H1 (cell line): ENCODE measurements around the gene ISM1. TPM values are rescaled to one million over a fixed set of nuclear protein-coding genes. Genes with fewer than 3 reads are reported as not detected.

ENCODE experiments used
- CTCF ChIA-PET: fragments of 300-600 bp; sonication (Branson Sonifier 250); formaldehyde crosslinking; loops from one replicate; lab custom pipeline; 2021; ENCODE audit not compliant: partially characterized antibody; lab: Charles Lee
- POLR2A ChIA-PET: fragments of 300-600 bp; sonication (Branson Sonifier 250); formaldehyde crosslinking; loops from one replicate; lab custom pipeline; 2021; ENCODE audit warnings: inconsistent platforms; ENCODE audit not compliant: partially characterized antibody; lab: Charles Lee
- DNase-seq, 2 experiments: peaks; one replicate each; pipeline versions ENCODE4 v3.0.0 to v3.0.0-alpha.2; 2010 to 2022; ENCODE audit warnings: low spot score in 2 of 2, low read depth in 1 of 2, mixed read lengths in 1 of 2
- FAIRE-seq: peaks from 2 replicates; lab custom pipeline; 2011; peaks lifted over from hg19 to GRCh38; lab: Jason Lieb, UNC
- H2AFZ ChIP-seq: 2 replicates; pipeline ENCODE4 v1.8.1; 2012; ENCODE audit warnings: low read length, inconsistent platforms
- H2AK5ac ChIP-seq: 2 replicates; pipeline ENCODE4 v1.6.1; 2013; ENCODE audit warnings: low read depth, low read length
- H2BK120ac ChIP-seq: replicated peaks from 2 replicates; pipeline ENCODE3; 2013; ENCODE audit warnings: low read depth, low read length, inconsistent platforms
- H2BK12ac ChIP-seq: 2 replicates; pipeline ENCODE4 v1.6.1; 2013; ENCODE audit warnings: low read depth, low read length
- H2BK15ac ChIP-seq: 2 replicates; pipeline ENCODE4 v1.6.1; 2013; ENCODE audit warnings: low read length
- H2BK20ac ChIP-seq: 2 replicates; pipeline ENCODE4 v1.6.1; 2013; ENCODE audit warnings: low read length
- H2BK5ac ChIP-seq: 2 replicates; pipeline ENCODE4 v1.6.1; 2013; ENCODE audit warnings: low read depth, low read length
- H3K14ac ChIP-seq: 2 replicates; pipeline ENCODE4 v1.6.1; 2013; ENCODE audit warnings: inconsistent platforms; ENCODE audit not compliant: insufficient read length
- H3K18ac ChIP-seq: 2 replicates; pipeline ENCODE4 v1.6.1; 2013; ENCODE audit warnings: low read length; ENCODE audit errors: extremely low read depth
- H3K23ac ChIP-seq: 2 replicates; pipeline ENCODE4 v1.6.1; 2013; ENCODE audit warnings: inconsistent platforms; ENCODE audit not compliant: insufficient read length
- H3K23me2 ChIP-seq: 2 replicates; pipeline ENCODE4 v1.6.1; 2013; ENCODE audit warnings: low read depth, low read length
- H3K27ac ChIP-seq: 2 replicates; pipeline ENCODE4 v1.6.1; 2011; ENCODE audit warnings: low read depth, low read length, inconsistent platforms
- H3K27me3 ChIP-seq, 4 experiments: replicated peaks in 1 of 4; 1 replicate in 1 of 4; 2 replicates in 3 of 4; pipeline versions ENCODE4 v1.6.1 to v1.8.1; 2011 to 2013; ENCODE audit warnings: low read length in 3 of 4, mild to moderate bottlenecking in 3 of 4, inconsistent platforms in 2 of 4, mixed read lengths in 2 of 4, moderate library complexity in 1 of 4; ENCODE audit not compliant: control insufficient read depth in 3 of 4, insufficient read depth in 3 of 4; ENCODE audit errors: extremely low read depth in 1 of 4
- H3K36me3 ChIP-seq, 4 experiments: 2 replicates each; pipeline versions ENCODE4 v1.6.1 to v1.8.1; 2011 to 2013; ENCODE audit warnings: mild to moderate bottlenecking in 4 of 4, low read length in 3 of 4, moderate library complexity in 2 of 4, control low read depth in 1 of 4, inconsistent platforms in 1 of 4; ENCODE audit not compliant: insufficient read depth in 4 of 4, control insufficient read depth in 2 of 4
- H3K4ac ChIP-seq: replicated peaks from 2 replicates; pipeline ENCODE3; 2013; ENCODE audit warnings: low read length, low read depth, mixed read lengths, inconsistent platforms; ENCODE audit not compliant: insufficient read length
- H3K4me1 ChIP-seq, 4 experiments: replicated peaks in 1 of 4; 1 replicate in 1 of 4; 2 replicates in 3 of 4; pipeline versions ENCODE4 v1.6.1 to v1.8.1; 2011 to 2013; ENCODE audit warnings: low read length in 3 of 4, inconsistent platforms in 2 of 4, mixed read lengths in 1 of 4; ENCODE audit not compliant: insufficient read depth in 4 of 4, control insufficient read depth in 3 of 4
- H3K4me2 ChIP-seq, 2 experiments: 2 replicates each; pipeline versions ENCODE4 v1.6.1 to v1.8.1; 2011 to 2013; ENCODE audit warnings: low read depth in 2 of 2, low read length in 2 of 2, control low read depth in 1 of 2, inconsistent platforms in 1 of 2, mild to moderate bottlenecking in 1 of 2; ENCODE audit not compliant: insufficient read depth in 1 of 2
- H3K4me3 ChIP-seq, 4 experiments: fragments of 200-600, 300-600 bp in 1 of 4; sonication (generic), shearing (Covaris generic), sonication (Bioruptor Twin) in 1 of 4; 2 replicates each; pipeline versions ENCODE4 v1.5.1 to v1.8.1; 2011 to 2016; ENCODE audit warnings: low read length in 4 of 4, low read depth in 3 of 4, control low read depth in 2 of 4, inconsistent platforms in 2 of 4, mild to moderate bottlenecking in 2 of 4, mixed read lengths in 1 of 4, moderate library complexity in 1 of 4; ENCODE audit not compliant: insufficient read depth in 2 of 4; ENCODE audit errors: extremely low read depth in 1 of 4
- H3K56ac ChIP-seq: replicated peaks from 2 replicates; pipeline ENCODE3; 2013; ENCODE audit warnings: low read depth, mild to moderate bottlenecking, mixed read lengths, low read length, inconsistent platforms; ENCODE audit not compliant: insufficient read length
- H3K79me1 ChIP-seq: 2 replicates; pipeline ENCODE4 v1.6.1; 2013; ENCODE audit warnings: low read depth, low read length, control low read depth
- H3K79me2 ChIP-seq, 2 experiments: 2 replicates each; pipeline versions ENCODE4 v1.6.1 to v1.8.1; 2012 to 2013; ENCODE audit warnings: low read length in 2 of 2, mild to moderate bottlenecking in 2 of 2, inconsistent platforms in 1 of 2; ENCODE audit not compliant: insufficient read depth in 2 of 2, control insufficient read depth in 1 of 2
- H3K9ac ChIP-seq, 4 experiments: replicated peaks in 1 of 4; 1 replicate in 1 of 4; 2 replicates in 3 of 4; pipeline versions ENCODE4 v1.6.1 to v1.8.1; 2011 to 2013; ENCODE audit warnings: low read depth in 3 of 4, low read length in 3 of 4, control low read depth in 2 of 4, mild to moderate bottlenecking in 2 of 4, moderate library complexity in 2 of 4, inconsistent platforms in 1 of 4; ENCODE audit errors: extremely low read depth in 1 of 4
- H3K9me3 ChIP-seq, 2 experiments: 2 replicates each; pipeline versions ENCODE4 v1.6.1 to v1.8.1; 2012 to 2013; ENCODE audit warnings: mild to moderate bottlenecking in 2 of 2, moderate library complexity in 2 of 2, control low read depth in 1 of 2, inconsistent platforms in 1 of 2, low read depth in 1 of 2, low read length in 1 of 2, mixed read lengths in 1 of 2; ENCODE audit not compliant: insufficient read depth in 2 of 2
- H4K20me1 ChIP-seq, 2 experiments: replicated peaks in 1 of 2; 2 replicates each; pipeline versions ENCODE3 to v1.8.1; 2011 to 2013; ENCODE audit warnings: inconsistent platforms in 2 of 2, low read length in 2 of 2, mild to moderate bottlenecking in 1 of 2; ENCODE audit not compliant: insufficient read depth in 2 of 2, control insufficient read depth in 1 of 2
- H4K5ac ChIP-seq: 2 replicates; pipeline ENCODE4 v1.6.1; 2013; ENCODE audit warnings: low read length, low read depth, mixed read lengths, inconsistent platforms; ENCODE audit not compliant: insufficient read length
- H4K8ac ChIP-seq: 2 replicates; pipeline ENCODE4 v1.8.0; 2013; ENCODE audit warnings: mild to moderate bottlenecking, moderate library complexity, low read length, inconsistent platforms; ENCODE audit not compliant: insufficient read depth; ENCODE audit errors: extremely low read depth
- H4K91ac ChIP-seq: replicated peaks from 2 replicates; pipeline ENCODE3; 2013; ENCODE audit warnings: low read length, mixed read lengths, inconsistent platforms; ENCODE audit not compliant: insufficient read length
- CBX5 ChIP-seq: fragments of 300-800, 300-1000 bp; sonication (generic); IDR thresholded peaks from 2 replicates; pipeline ENCODE4 v1.7.1; 2016; ENCODE audit warnings: antibody characterized with exemption, low read length, low read depth
- CREB1 ChIP-seq: IDR thresholded peaks from 2 replicates; pipeline ENCODE4 v1.6.1; 2012; ENCODE audit warnings: inconsistent platforms
- EGR1 ChIP-seq: IDR thresholded peaks from 2 replicates; pipeline ENCODE4 v1.6.1; 2011; ENCODE audit warnings: low read depth, low read length, borderline replicate concordance
- KDM1A ChIP-seq: fragments of 200-600, 300-600 bp; sonication (generic); IDR thresholded peaks from 2 replicates; pipeline ENCODE4 v1.7.1; 2016; ENCODE audit warnings: mild to moderate bottlenecking, low read length, borderline replicate concordance
- POLR2A ChIP-seq, 2 experiments: IDR thresholded peaks; 1 replicate in 1 of 2; 2 replicates in 1 of 2; pipeline ENCODE4 v1.6.1; 2011; ENCODE audit warnings: low read depth in 2 of 2, low read length in 2 of 2, mild to moderate bottlenecking in 2 of 2; ENCODE audit errors: control extremely low read depth in 1 of 2
- SIN3A ChIP-seq, 2 experiments: IDR thresholded peaks in 1 of 2; conservative IDR thresholded peaks in 1 of 2; 2 replicates each; pipeline ENCODE4 v1.6.1; 2011 to 2012; ENCODE audit warnings: low read length in 2 of 2, improper control_type of control experiment in 1 of 2, low read depth in 1 of 2, mild to moderate bottlenecking in 1 of 2
- TAF1 ChIP-seq: IDR thresholded peaks from 2 replicates; pipeline ENCODE4 v1.6.1; 2011; ENCODE audit warnings: mild to moderate bottlenecking, low read depth, low read length
- TEAD4 ChIP-seq: IDR thresholded peaks from 2 replicates; pipeline ENCODE4 v1.6.1; 2012; ENCODE audit warnings: low read depth, low read length, inconsistent platforms, mixed read lengths
- WGBS, 2 experiments: shearing (Covaris generic) in 1 of 2; methylation state at CpG; one replicate each; pipeline versions ENCODE4 v1.1.6 to v1.1.7; 2013 to 2015; ENCODE audit warnings: low lambda C conversion rate in 2 of 2, mixed read lengths in 2 of 2, inconsistent platforms in 1 of 2, low coverage in 1 of 2, missing lambda C conversion rate in 1 of 2; ENCODE audit not compliant: insufficient replicate concordance in 2 of 2, insufficient coverage in 1 of 2, insufficient read length in 1 of 2; ENCODE audit errors: extremely low coverage in 1 of 2, missing lambda C conversion rate in 1 of 2; 5-methylcytosine and 5-hydroxymethylcytosine counted together
- polyA plus RNA-seq, 7 experiments: library from polyadenylated mRNA; depleted of rRNA in 3 of 7; stranded (reverse) in 5 of 7; unstranded in 2 of 7; fragments of >200 nt in 5 of 7; fragments of 200-250 nt in 2 of 7; gene quantifications; 1 replicate in 5 of 7; 2 replicates in 1 of 7; 4 replicates in 1 of 7; pipeline versions ENCODE4 v1.2.1 to v1.2.3, GENCODE V29; 2011 to 2013; ENCODE audit warnings: missing spikeins in 2 of 7, mixed read lengths in 2 of 7
- total RNA-seq: library from RNA; stranded (reverse); fragmentation: NEBNext Ultra II Directional; extraction: Animal tissue kit (Norgen Biotek cat#: 25700); gene quantifications from 2 replicates; pipeline ENCODE4 v1.2.1, GENCODE V29; 2021

ISM1 gene
- total and polyA plus RNA-seq, 2 of the 8 experiments (the other 6 are each of a cell fraction or from before 2014, with no cell fraction given), result 0.62 to 0.97 TPM

- Histone ChIP-seq H4K8ac (no peak overlapping the region), H2BK120ac (no peak overlapping the region), H2BK20ac (no peak overlapping the region), H3K4me1 (peaks cover 0 to 3% (median 2%) of the 10 kb centered on the region in 4 experiments; a peak in 3 of 7 replicates), H3K79me2 (no peaks in the 10 kb centered on the region), H3K14ac (no peak overlapping the region), H2BK15ac (no peak overlapping the region), H2BK12ac (no peak overlapping the region), H3K23me2 (peaks cover 18% of the 10 kb centered on the region; the same call in 1 of the 2 replicates), H3K9me3 (no peaks in the 10 kb centered on the region), H3K27me3 (peaks cover 4 to 40% (median 28%) of the 10 kb centered on the region in 4 experiments), H4K91ac (no peak overlapping the region), H2AK5ac (no peak overlapping the region), H4K5ac (no peak overlapping the region), H3K9ac (no peak overlapping the region), H3K27ac (no peak overlapping the region), H4K20me1 (peaks cover 0 to 1% of the 10 kb centered on the region in 2 experiments), H3K18ac (no peak overlapping the region), H2AFZ (no peak overlapping the region), H3K23ac (no peak overlapping the region), H2BK5ac (no peak overlapping the region), H3K56ac (no peak overlapping the region), H3K4me2 (no peak overlapping the region), H3K79me1 (no peaks in the 10 kb centered on the region), H3K4ac (no peak overlapping the region), H3K4me3 (no peak overlapping the region), H3K36me3 (no peaks in the 10 kb centered on the region)
- 96% methylated on average over 5 of the region's 5 CpGs; no CpG with 5 or more reads in 1 of the 2 experiments for WGBS, 2 experiments
- FAIRE-seq (no peak), DNase-seq (no peak)
- ChIA-PET CTCF (interaction anchor here (1.0 kb wide), 1 partner anchor 79 kb away, joined by 3 read pairs; no protein-coding TSS in a partner anchor), POLR2A (no interaction called here)
- no peak for TF ChIP-seq TAF1
- no peak for TF ChIP-seq POLR2A (IDR thresholded peaks at IDR 0.05; ENCODE audit: control extremely low read depth in 1 of 2, low read depth in 2 of 2, low read length in 2 of 2)
- no peak for TF ChIP-seq KDM1A
- no peak for TF ChIP-seq SIN3A (conservative IDR thresholded peaks at IDR 0.05 in 1 of 2, IDR thresholded peaks at IDR 0.05 in 1 of 2; ENCODE audit: low read depth in 1 of 2, low read length in 2 of 2)
- TF ChIP-seq CBX5, result no peak
- TF ChIP-seq EGR1, result no peak
- TF ChIP-seq TEAD4, result no peak
- no peak for TF ChIP-seq CREB1
These were observed 2.9 kb downstream of the ISM1 start for GRCh38 chr20:13223736-13224520.
